Esophagus squamous epithelium (tissue), 5 donors: Measurements from ENCODE around the gene P2RY6. TPM values are rescaled to one million over a fixed set of nuclear protein-coding genes. Genes with fewer than 3 reads are reported as not detected.
A peak's percentile ranks its signal among the peaks of the same experiment; 100 is the strongest.

Source experiments
- DNase-seq: peaks from one replicate; lab custom pipeline; 2025; lab: John Stamatoyannopoulos, UW
- H3K27ac ChIP-seq, 4 donors: fragments of 200-600 bp; sonication (generic); one replicate each; pipeline ENCODE4 v1.5.1; 2016 to 2019; ENCODE audit warnings: mild to moderate bottlenecking in 1 of 4
- H3K27me3 ChIP-seq, 4 donors: fragments of 200-600 bp; sonication (generic); 1 replicate in 3 of 4; 2 replicates in 1 of 4; pipeline versions ENCODE4 v1.5.1 to v1.6.0; 2017 to 2021; ENCODE audit warnings: antibody characterized with exemption in 1 of 4
- H3K36me3 ChIP-seq, 3 donors: fragments of 200-600 bp; sonication (generic); one replicate each; pipeline ENCODE4 v1.5.1; 2016 to 2019
- H3K4me1 ChIP-seq, 3 donors: fragments of 200-600 bp; sonication (generic); one replicate each; pipeline ENCODE4 v1.5.1; 2017 to 2019
- H3K4me3 ChIP-seq, 4 donors: fragments of 200-600 bp; sonication (generic); 1 replicate in 3 of 4; 2 replicates in 1 of 4; pipeline ENCODE4 v1.5.1; 2016 to 2019; ENCODE audit warnings: mild to moderate bottlenecking in 2 of 4, moderate library complexity in 1 of 4
- H3K9me3 ChIP-seq, 3 donors: fragments of 200-600 bp; sonication (generic); one replicate each; pipeline ENCODE4 v1.5.1; 2016 to 2019
- POLR2A ChIP-seq, 4 donors: fragments of 450-650 bp; IDR thresholded peaks; one replicate each; pipeline ENCODE4 v1.6.1; 2017; ENCODE audit warnings: antibody characterized with exemption in 4 of 4, mild to moderate bottlenecking in 4 of 4, moderate library complexity in 3 of 4
- WGBS, 2 donors: methylation state at CpG; one replicate each; pipeline ENCODE4 v1.1.5; 2018; 5-methylcytosine and 5-hydroxymethylcytosine counted together
- intact Hi-C: fragments of 100-400 bp; cut with DNase I; formaldehyde crosslinking; loops from one replicate; pipeline ENCODE4 v1.15.0; 2022
- total RNA-seq, 4 donors: library from RNA; depleted of rRNA; stranded (reverse); fragments of >200 nt; gene quantifications; one replicate each; pipeline ENCODE4 v1.1.0, GENCODE V29; 2016
- TF ChIP-seq, protein P1 (sequence below), 6 experiments: fragments of 450-650 bp in 4 of 6; fragments of 200-600 bp in 2 of 6; sonication (generic) in 2 of 6; IDR thresholded peaks; one replicate each; pipeline ENCODE4 v1.5.1; 2016 to 2019; ENCODE audit warnings: antibody characterized with exemption in 6 of 6, mild to moderate bottlenecking in 4 of 6, moderate library complexity in 4 of 6
- donor health status: DM: yes; HTN: yes; CAD: no.

P2RY6 gene
- total RNA-seq, 4 donors from 2014 or later = 0.26 to 3.6 (median 1.3) TPM

- Histone ChIP-seq H3K4me1 (peaks cover 0 to 16% (median 12%) of the 10 kb centered on the region in 3 donors), H3K4me3 (no peak overlapping the region), H3K27me3 (no peaks in the 10 kb centered on the region), H3K27ac (peak overlapping the region in 2 of 4 donors; percentile 23 to 82), H3K36me3 (no peaks in the 10 kb centered on the region), H3K9me3 (no peaks in the 10 kb centered on the region)
- no peak for DNase-seq
- intact Hi-C loops = no loop called here
- 72 to 85% methylated on average over 5 of the region's 5 CpGs for WGBS, 2 donors
- TF ChIP-seq, protein P1, sequence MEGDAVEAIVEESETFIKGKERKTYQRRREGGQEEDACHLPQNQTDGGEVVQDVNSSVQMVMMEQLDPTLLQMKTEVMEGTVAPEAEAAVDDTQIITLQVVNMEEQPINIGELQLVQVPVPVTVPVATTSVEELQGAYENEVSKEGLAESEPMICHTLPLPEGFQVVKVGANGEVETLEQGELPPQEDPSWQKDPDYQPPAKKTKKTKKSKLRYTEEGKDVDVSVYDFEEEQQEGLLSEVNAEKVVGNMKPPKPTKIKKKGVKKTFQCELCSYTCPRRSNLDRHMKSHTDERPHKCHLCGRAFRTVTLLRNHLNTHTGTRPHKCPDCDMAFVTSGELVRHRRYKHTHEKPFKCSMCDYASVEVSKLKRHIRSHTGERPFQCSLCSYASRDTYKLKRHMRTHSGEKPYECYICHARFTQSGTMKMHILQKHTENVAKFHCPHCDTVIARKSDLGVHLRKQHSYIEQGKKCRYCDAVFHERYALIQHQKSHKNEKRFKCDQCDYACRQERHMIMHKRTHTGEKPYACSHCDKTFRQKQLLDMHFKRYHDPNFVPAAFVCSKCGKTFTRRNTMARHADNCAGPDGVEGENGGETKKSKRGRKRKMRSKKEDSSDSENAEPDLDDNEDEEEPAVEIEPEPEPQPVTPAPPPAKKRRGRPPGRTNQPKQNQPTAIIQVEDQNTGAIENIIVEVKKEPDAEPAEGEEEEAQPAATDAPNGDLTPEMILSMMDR (IDR thresholded peaks at IDR 0.05) = no peak
- no peak for TF ChIP-seq POLR2A (IDR thresholded peaks at IDR 0.05)
Observed at GRCh38 chr11:73280626-73281025, 8.5 kb downstream of the P2RY6 start.

GRCh38 chr11:73281201-73281741 is 9.1 kb downstream of the P2RY6 start:
- H3K27me3 ChIP-seq = no peaks in the 10 kb centered on the region
- no peaks in the 10 kb centered on the region for H3K9me3 ChIP-seq
- no peak overlapping the region for H3K4me3 ChIP-seq
- peaks cover 0 to 15% (median 11%) of the 10 kb centered on the region in 3 donors for H3K4me1 ChIP-seq
- intact Hi-C loops = no loop called here
- DNase-seq = no peak
- peak overlapping the region in 2 of 4 donors; percentile 23 to 82 for H3K27ac ChIP-seq
- 92% methylated on average over 2 of the region's 3 CpGs; no CpG with 5 or more reads in 1 of the 2 donors for WGBS, 2 donors
- TF ChIP-seq, protein P1 (IDR thresholded peaks at IDR 0.05) = no peak
- TF ChIP-seq POLR2A (IDR thresholded peaks at IDR 0.05) = no peak
- no peaks in the 10 kb centered on the region for H3K36me3 ChIP-seq

DNA sequence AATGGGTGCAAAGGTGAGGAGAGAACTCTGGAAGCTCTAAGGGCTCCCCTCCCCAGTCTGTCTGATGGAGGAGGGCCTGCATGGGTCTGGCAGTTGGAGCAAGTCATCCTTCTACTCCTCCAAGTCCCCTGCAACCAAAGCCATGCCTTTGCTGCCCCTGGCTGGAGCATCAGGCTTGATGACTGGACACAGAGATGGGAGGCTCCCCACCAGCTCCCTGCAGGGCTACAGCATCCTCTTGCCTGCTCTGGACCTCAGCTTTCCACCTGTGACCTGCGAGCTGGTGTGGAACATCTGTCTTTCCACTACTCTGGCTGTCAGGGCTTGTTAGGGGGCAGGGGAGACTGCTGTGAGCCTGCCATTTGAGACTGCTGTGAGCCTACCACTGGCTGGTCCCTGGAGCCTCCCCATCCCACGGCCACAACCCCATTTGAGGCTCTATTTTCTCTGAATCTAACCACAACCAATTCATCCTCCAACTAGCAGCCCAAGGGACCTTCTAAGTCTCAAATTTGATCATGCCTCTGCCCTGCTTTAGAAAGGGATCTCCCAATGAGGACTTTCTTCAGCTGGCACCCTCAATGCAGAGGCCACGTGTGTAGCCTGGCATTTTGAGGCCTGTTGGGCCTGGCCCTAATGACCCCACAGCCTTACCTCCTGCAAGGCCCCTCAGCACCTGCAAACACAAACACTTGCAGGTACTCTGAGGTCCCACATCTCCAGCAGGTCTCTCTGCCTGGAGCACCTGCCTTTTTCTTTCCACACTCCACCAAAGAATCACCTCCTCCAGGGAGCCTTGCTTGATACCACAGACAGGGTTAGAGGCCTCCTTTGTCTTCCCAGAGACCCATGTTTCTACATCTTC is 9.9 kb downstream of the P2RY6 start:
- no peak for DNase-seq
- TF ChIP-seq POLR2A (IDR thresholded peaks at IDR 0.05) = no peak
- TF ChIP-seq, protein P1 (IDR thresholded peaks at IDR 0.05) = no peak
- intact Hi-C loops = no loop called here
- no peak overlapping the region for H3K4me3 ChIP-seq
- H3K4me1 ChIP-seq = peaks cover 0 to 15% (median 12%) of the 10 kb centered on the region in 3 donors
- H3K27me3 ChIP-seq = no peaks in the 10 kb centered on the region
- no peaks in the 10 kb centered on the region for H3K36me3 ChIP-seq
- no peaks in the 10 kb centered on the region for H3K9me3 ChIP-seq
- H3K27ac ChIP-seq = peak overlapping the region in 1 of 4 donors; percentile 82
- WGBS, 2 donors = 54 to 86% methylated on average over 2 of the region's 3 CpGs

DNA sequence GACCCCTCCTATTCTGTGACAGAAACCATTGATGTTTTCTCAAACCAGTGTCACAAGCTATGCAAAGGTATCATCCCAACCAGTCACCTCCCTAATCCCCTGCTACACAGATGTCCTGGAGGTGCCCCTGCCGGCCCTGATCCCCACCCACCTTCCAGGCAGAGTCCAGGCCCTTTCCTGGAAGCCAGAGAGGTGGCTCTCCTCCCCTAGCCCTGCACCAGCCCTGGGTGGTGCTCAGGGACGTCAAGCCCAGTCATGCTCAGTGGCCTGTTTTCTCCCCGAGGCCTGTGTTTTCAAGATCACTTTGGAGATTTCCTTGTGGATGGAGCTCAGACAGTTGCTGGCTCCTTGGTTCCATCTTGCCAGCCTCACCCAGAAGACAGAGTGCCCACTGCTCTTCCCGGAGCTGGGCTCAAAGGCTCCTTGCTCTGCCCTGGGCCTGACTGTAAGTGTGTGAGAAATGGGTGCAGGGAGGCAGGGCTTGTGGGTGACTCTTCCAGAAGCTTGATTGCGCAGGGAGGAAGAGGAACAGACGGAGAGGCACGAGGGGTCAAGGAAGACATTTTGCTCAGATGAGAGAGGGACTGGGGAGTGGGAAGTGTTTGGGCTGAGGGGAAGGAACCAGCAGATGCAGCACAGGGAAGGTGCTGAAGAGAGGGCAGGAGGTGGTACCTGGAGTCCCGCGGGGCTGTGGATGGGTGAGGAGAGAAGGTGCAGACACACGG is 11.3 kb downstream of the P2RY6 start:
- intact Hi-C loops = no loop called here
- Histone ChIP-seq H3K4me1 (peaks cover 5 to 25% (median 20%) of the 10 kb centered on the region in 3 donors), H3K4me3 (no peak overlapping the region), H3K9me3 (no peaks in the 10 kb centered on the region), H3K36me3 (no peaks in the 10 kb centered on the region), H3K27me3 (no peaks in the 10 kb centered on the region), H3K27ac (peak overlapping the region in 1 of 4 donors; percentile 14)
- no peak for DNase-seq
- TF ChIP-seq POLR2A (IDR thresholded peaks at IDR 0.05) = no peak
- TF ChIP-seq, protein P1 (IDR thresholded peaks at IDR 0.05) = no peak
- 60 to 79% methylated on average over 3 to 9 of the region's 10 CpGs for WGBS, 2 donors
